Glutamatergic neuron (in vitro differentiated cells): ENCODE results near the gene IFNL2. TPM values are rescaled to one million over a fixed set of nuclear protein-coding genes. Genes with fewer than 3 reads are reported as not detected.

Experiments used
- DNase-seq: peaks from one replicate; pipeline ENCODE4 v3.0.0; 2022
- H3K27ac Mint-ChIP-seq: one replicate; pipeline ENCODE4 v1.8.0; 2020; ENCODE audit warnings: mild to moderate bottlenecking, mixed read lengths, inconsistent platforms; ENCODE audit not compliant: unreplicated experiment
- H3K27me3 Mint-ChIP-seq: one replicate; pipeline ENCODE4 v1.8.0; 2020; ENCODE audit warnings: mild to moderate bottlenecking, moderate library complexity, mixed read lengths, inconsistent platforms; ENCODE audit not compliant: unreplicated experiment
- H3K36me3 Mint-ChIP-seq: one replicate; pipeline ENCODE4 v1.8.0; 2020; ENCODE audit warnings: mild to moderate bottlenecking, mixed read lengths, inconsistent platforms; ENCODE audit not compliant: unreplicated experiment
- H3K4me1 Mint-ChIP-seq: one replicate; pipeline ENCODE4 v1.8.0; 2020; ENCODE audit warnings: mild to moderate bottlenecking, low read depth, mixed read lengths, inconsistent platforms; ENCODE audit not compliant: unreplicated experiment
- H3K4me3 Mint-ChIP-seq: one replicate; pipeline ENCODE4 v1.8.0; 2020; ENCODE audit warnings: mild to moderate bottlenecking, mixed read lengths, inconsistent platforms; ENCODE audit not compliant: unreplicated experiment
- H3K9me3 Mint-ChIP-seq: one replicate; pipeline ENCODE4 v1.8.0; 2020; ENCODE audit warnings: mild to moderate bottlenecking, moderate library complexity, mixed read lengths, inconsistent platforms; ENCODE audit not compliant: unreplicated experiment
- CTCF ChIP-seq: fragments of 200-600 bp; sonication (generic); IDR thresholded peaks from one replicate; pipeline ENCODE4 v1.5.0; 2021; ENCODE audit not compliant: partially characterized antibody, unreplicated experiment
- total RNA-seq: library from RNA; stranded (reverse); fragmentation: NEBNext Ultra II Directional; extraction: Animal tissue kit (Norgen Biotek cat#: 25700); gene quantifications from one replicate; pipeline ENCODE4 v1.2.1, GENCODE V29; 2021; ENCODE audit not compliant: unreplicated experiment

The IFNL2 gene
- total RNA-seq, 1 donor from 2014 or later, result not detected

GRCh38 chr19:39301021-39301420, 32.8 kb downstream of the IFNL2 start:
- no peak for TF ChIP-seq CTCF
- Mint-ChIP-seq H3K4me3 (no peak overlapping the region), H3K9me3 (peaks cover 6% of the 10 kb centered on the region), H3K27me3 (peaks cover 9% of the 10 kb centered on the region), H3K27ac (no peak overlapping the region), H3K36me3 (no peaks in the 10 kb centered on the region), H3K4me1 (peaks cover 24% of the 10 kb centered on the region)
- DNase-seq, result no peak

GRCh38 chr19:39301562-39301961, 33.4 kb downstream of the IFNL2 start:
- no peak overlapping the region for H3K4me3 Mint-ChIP-seq
- H3K27me3 Mint-ChIP-seq, result peaks cover 11% of the 10 kb centered on the region
- peaks cover 30% of the 10 kb centered on the region for H3K4me1 Mint-ChIP-seq
- TF ChIP-seq CTCF, result no peak
- peaks cover 10% of the 10 kb centered on the region for H3K9me3 Mint-ChIP-seq
- no peak overlapping the region for H3K27ac Mint-ChIP-seq
- no peak for DNase-seq
- H3K36me3 Mint-ChIP-seq, result no peaks in the 10 kb centered on the region

- DNase-seq, result no peak
- Mint-ChIP-seq H3K9me3 (peaks cover 13% of the 10 kb centered on the region), H3K4me1 (peaks cover 32% of the 10 kb centered on the region), H3K36me3 (no peaks in the 10 kb centered on the region), H3K27me3 (peaks cover 13% of the 10 kb centered on the region), H3K27ac (peak overlapping the region; percentile 1), H3K4me3 (no peak overlapping the region)
- TF ChIP-seq CTCF, result no peak
Measured at GRCh38 chr19:39303373-39304184, 35.4 kb downstream of the IFNL2 start.

GRCh38 chr19:39304185-39304513, 36.0 kb downstream of the IFNL2 start:
- peak overlapping the region; percentile 27 for H3K4me3 Mint-ChIP-seq
- no peak for DNase-seq
- no peaks in the 10 kb centered on the region for H3K36me3 Mint-ChIP-seq
- H3K4me1 Mint-ChIP-seq, result peaks cover 35% of the 10 kb centered on the region
- TF ChIP-seq CTCF, result no peak
- peak overlapping the region; percentile 1 for H3K27ac Mint-ChIP-seq
- peaks cover 17% of the 10 kb centered on the region for H3K9me3 Mint-ChIP-seq
- H3K27me3 Mint-ChIP-seq, result peaks cover 17% of the 10 kb centered on the region
